Fibroblast of the aortic adventitia (primary cell): ENCODE measurements around the gene ABI3BP. TPM values are rescaled to one million over a fixed set of nuclear protein-coding genes. Genes with fewer than 3 reads are reported as not detected.

ENCODE experiments used
- DNase-seq: peaks from one replicate; pipeline ENCODE4 v3.0.0-alpha.2; 2010; ENCODE audit warnings: low read depth
- H3K4me3 ChIP-seq: 2 replicates; pipeline ENCODE4 v1.5.1; 2011; ENCODE audit warnings: low read depth, mild to moderate bottlenecking, control low read depth, low read length, moderate library complexity
- total RNA-seq: library from RNA; depleted of rRNA; stranded (reverse); fragments of >200 nt; gene quantifications from 2 replicates; pipeline ENCODE4 v1.2.3, GENCODE V29; 2012; ENCODE audit warnings: low replicate concordance
- TF ChIP-seq, protein P1 (sequence below): IDR thresholded peaks from 2 replicates; pipeline ENCODE4 v1.5.1; 2011; ENCODE audit warnings: mild to moderate bottlenecking, low read length, control low read depth, inconsistent platforms; ENCODE audit not compliant: insufficient read depth

The ABI3BP gene
- total RNA-seq, 1 donor, result 108 TPM

DNA sequence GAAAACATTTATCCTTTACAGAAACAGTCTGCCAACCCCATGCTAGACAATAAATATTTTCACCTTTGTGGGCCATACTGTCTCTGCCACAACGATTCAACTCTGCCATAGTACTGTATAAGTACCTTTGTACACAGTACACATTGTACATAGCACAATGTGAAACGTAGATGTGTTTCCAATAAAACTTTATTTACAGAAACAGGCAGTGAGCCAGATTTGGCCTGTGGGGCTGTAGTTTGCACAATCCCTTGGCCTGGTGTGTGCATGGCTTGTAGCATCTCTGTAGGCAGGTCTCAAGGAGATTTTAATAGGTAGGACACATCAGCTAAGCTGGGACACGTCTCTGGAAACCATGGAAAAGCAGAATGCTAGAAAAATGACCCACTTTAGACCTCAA lies 209.6 kb downstream of the ABI3BP start:
- H3K4me3 ChIP-seq, result no peak overlapping the region
- no peak for DNase-seq
- TF ChIP-seq, protein P1, sequence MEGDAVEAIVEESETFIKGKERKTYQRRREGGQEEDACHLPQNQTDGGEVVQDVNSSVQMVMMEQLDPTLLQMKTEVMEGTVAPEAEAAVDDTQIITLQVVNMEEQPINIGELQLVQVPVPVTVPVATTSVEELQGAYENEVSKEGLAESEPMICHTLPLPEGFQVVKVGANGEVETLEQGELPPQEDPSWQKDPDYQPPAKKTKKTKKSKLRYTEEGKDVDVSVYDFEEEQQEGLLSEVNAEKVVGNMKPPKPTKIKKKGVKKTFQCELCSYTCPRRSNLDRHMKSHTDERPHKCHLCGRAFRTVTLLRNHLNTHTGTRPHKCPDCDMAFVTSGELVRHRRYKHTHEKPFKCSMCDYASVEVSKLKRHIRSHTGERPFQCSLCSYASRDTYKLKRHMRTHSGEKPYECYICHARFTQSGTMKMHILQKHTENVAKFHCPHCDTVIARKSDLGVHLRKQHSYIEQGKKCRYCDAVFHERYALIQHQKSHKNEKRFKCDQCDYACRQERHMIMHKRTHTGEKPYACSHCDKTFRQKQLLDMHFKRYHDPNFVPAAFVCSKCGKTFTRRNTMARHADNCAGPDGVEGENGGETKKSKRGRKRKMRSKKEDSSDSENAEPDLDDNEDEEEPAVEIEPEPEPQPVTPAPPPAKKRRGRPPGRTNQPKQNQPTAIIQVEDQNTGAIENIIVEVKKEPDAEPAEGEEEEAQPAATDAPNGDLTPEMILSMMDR, result no peak

DNA sequence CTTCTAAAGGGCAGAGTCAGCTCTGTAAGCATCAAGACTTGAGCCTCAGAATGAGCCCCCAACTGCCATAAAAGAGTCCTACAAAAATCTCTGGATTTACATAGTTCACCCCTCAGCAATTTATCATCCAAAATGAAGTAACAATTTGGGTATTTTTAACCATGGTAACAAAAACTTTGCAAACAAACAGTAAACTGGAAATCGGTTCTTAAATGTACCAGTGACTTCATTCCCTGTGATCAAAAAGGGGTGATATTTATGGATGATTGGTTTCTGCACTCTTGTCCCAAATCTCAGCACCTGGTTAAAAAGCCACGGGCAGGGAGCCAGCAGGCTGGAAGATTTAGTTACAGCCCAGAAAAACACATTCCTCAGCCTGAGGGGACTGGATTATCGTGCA lies 210.3 kb downstream of the ABI3BP start:
- no peak overlapping the region for H3K4me3 ChIP-seq
- TF ChIP-seq, protein P1, result no peak
- no peak for DNase-seq

DNA sequence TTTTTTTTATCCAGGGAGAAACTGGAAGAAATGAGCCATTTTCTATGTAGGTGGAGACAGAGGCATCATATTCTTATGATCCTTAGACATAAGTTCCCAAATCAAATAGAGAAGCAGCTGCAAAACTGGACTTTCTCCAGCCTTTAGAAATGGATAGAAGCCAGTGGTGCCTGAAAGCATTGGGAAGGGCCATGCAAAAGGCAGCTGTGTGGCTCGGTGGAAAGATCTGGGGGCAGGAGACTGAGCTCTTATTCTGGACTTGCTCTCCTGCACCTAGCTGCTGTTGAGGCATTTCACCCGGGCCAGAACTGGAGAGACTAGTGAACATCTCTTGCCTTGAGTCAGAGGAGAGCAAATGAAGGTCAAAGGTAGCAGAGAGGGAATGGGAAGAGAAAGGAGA lies 210.9 kb downstream of the ABI3BP start:
- no peak overlapping the region for H3K4me3 ChIP-seq
- DNase-seq, result no peak
- TF ChIP-seq, protein P1, result no peak

DNA sequence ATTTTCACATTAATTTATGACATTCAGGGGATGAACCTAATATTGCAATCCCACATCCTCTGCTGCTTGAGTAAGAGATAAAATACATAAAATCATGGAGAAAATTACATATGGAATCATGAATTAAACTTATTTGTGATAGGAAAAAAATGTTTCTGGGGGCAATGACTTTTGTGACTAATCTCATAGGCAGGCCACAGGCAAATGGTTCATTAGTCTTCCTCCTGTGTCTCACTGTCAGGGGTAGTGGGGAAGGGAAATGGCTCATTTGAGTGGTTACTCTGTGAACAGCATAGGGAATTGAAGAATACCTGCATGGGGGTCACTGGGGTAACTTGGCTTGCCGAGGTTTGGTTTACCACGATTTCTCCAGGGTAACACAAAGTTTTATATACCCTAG lies 211.9 kb downstream of the ABI3BP start:
- TF ChIP-seq, protein P1, result no peak
- DNase-seq, result no peak
- H3K4me3 ChIP-seq, result no peak overlapping the region

DNA sequence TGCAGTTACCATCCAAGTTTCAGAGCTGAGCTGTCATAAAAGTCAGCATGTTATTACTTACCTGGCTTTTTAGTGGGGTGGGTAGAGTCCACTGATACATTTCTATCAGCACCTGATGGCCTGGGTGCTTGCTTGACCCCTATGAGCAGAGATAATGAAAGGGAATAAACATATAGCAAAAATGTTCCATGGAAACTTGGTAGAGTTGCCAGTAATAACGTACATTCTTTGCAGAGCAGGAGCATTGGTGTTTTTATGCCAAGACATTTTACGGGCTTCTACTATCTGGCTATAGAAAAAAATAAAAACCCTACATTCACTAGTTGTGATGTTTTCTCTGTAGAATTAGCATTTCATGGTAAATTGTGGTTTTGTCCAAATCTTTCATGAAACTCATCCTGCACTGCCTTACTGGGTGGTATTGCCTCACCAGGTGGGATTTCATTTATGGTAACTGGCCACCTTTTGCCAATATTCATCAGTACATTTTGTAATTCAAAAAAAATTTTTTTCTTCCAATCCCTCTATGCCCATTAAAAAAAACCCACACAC lies 213.1 kb downstream of the ABI3BP start:
- TF ChIP-seq, protein P1, result no peak
- DNase-seq, result no peak
- H3K4me3 ChIP-seq, result no peak overlapping the region

DNA sequence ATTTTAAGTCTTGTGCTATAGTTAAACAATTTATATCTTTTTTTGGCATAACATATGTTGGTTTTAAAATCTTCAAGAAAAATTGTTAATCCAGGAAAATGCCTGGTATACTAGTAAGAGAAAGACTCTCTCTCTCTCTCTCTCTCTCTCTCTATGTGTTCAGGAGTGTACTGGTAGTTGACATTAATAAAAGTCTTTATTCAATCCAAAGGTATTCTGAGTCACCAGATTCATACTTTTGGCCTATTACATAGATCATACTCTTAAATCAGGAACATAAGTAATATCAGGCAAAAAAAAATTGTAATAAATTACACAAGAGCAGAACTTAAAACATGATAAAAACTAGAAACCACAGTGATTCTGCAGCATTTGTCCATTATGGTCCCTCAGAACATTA lies 213.7 kb downstream of the ABI3BP start:
- TF ChIP-seq, protein P1, result no peak
- H3K4me3 ChIP-seq, result no peak overlapping the region
- no peak for DNase-seq

DNA sequence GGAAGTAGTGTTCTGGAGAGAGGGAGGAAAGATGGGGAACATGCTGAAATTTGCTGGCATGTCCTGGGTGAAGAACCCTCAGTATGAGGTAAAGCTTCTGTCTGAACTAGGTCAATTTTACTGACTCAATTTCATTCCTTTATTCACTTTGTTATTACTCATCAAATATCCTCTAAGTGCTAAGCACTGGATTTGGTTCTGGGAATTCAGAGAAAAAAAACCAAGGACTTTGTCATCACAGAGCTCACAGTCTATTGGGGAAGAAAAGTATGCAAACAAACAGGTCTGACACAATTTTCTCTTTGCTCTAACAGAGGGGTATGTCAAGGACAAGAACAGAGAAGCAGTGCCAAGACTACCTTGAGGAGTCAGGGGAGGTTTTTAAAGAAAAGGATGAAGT lies 215.9 kb downstream of the ABI3BP start:
- TF ChIP-seq, protein P1, result no peak
- no peak overlapping the region for H3K4me3 ChIP-seq
- no peak for DNase-seq
